Measurements from ENCODE around the gene CORO1A.
"Not testable (repeated sequence)": the region's sequence is repeated elsewhere in the genome, so short reads cannot be mapped to it uniquely, and the experiment has no call there.

The CORO1A gene

DNA sequence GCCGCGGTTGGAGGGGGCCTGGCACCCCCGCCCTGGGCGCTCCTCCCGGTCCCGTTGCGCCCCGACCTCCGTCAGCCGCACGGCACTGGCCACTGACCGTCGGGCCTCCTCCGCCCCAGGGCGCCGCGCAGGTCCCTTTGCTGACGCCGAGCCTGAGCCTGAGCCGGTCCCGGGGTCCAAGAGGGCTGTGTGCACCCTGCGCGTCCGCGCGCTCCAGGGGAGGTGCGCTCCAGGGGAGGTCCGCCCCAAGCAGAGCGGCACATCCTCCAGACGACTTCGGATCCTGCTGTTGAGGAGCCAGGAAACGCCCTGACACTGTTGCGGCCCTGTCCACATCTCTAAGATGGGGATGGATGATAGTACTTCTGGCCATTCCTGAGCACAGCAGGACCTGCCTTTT lies 22.9 kb downstream of the CORO1A start:
- FAIRE-seq, result not testable (repeated sequence)

GRCh38 chr16:30207063-30207704 lies 23.8 kb downstream of the CORO1A start:
- FAIRE-seq, result not testable (repeated sequence)

- FAIRE-seq, result not testable (repeated sequence)
These were observed 25.6 kb downstream of the CORO1A start for GRCh38 chr16:30209032-30209431.

GRCh38 chr16:30211414-30211813 lies 28.0 kb downstream of the CORO1A start:
- not testable (repeated sequence) for FAIRE-seq

GRCh38 chr16:30217082-30217481 lies 33.7 kb downstream of the CORO1A start:
- not testable (repeated sequence) for FAIRE-seq
